H1 (cell line): ENCODE results near the gene PLCL1. TPM values are rescaled to one million over a fixed set of nuclear protein-coding genes. Genes with fewer than 3 reads are reported as not detected.

ENCODE experiments used
- CTCF ChIA-PET: fragments of 300-600 bp; sonication (Branson Sonifier 250); formaldehyde crosslinking; loops from one replicate; lab custom pipeline; 2021; ENCODE audit not compliant: partially characterized antibody; lab: Charles Lee
- POLR2A ChIA-PET: fragments of 300-600 bp; sonication (Branson Sonifier 250); formaldehyde crosslinking; loops from one replicate; lab custom pipeline; 2021; ENCODE audit warnings: inconsistent platforms; ENCODE audit not compliant: partially characterized antibody; lab: Charles Lee
- DNase-seq, 2 experiments: peaks; one replicate each; pipeline versions ENCODE4 v3.0.0 to v3.0.0-alpha.2; 2010 to 2022; ENCODE audit warnings: low spot score in 2 of 2, low read depth in 1 of 2, mixed read lengths in 1 of 2
- FAIRE-seq: peaks from 2 replicates; lab custom pipeline; 2011; peaks lifted over from hg19 to GRCh38; lab: Jason Lieb, UNC
- H2AFZ ChIP-seq: 2 replicates; pipeline ENCODE4 v1.8.1; 2012; ENCODE audit warnings: low read length, inconsistent platforms
- H2AK5ac ChIP-seq: 2 replicates; pipeline ENCODE4 v1.6.1; 2013; ENCODE audit warnings: low read depth, low read length
- H2BK120ac ChIP-seq: replicated peaks from 2 replicates; pipeline ENCODE3; 2013; ENCODE audit warnings: low read depth, low read length, inconsistent platforms
- H2BK12ac ChIP-seq: 2 replicates; pipeline ENCODE4 v1.6.1; 2013; ENCODE audit warnings: low read depth, low read length
- H2BK15ac ChIP-seq: 2 replicates; pipeline ENCODE4 v1.6.1; 2013; ENCODE audit warnings: low read length
- H2BK20ac ChIP-seq: 2 replicates; pipeline ENCODE4 v1.6.1; 2013; ENCODE audit warnings: low read length
- H2BK5ac ChIP-seq: 2 replicates; pipeline ENCODE4 v1.6.1; 2013; ENCODE audit warnings: low read depth, low read length
- H3K14ac ChIP-seq: 2 replicates; pipeline ENCODE4 v1.6.1; 2013; ENCODE audit warnings: inconsistent platforms; ENCODE audit not compliant: insufficient read length
- H3K18ac ChIP-seq: 2 replicates; pipeline ENCODE4 v1.6.1; 2013; ENCODE audit warnings: low read length; ENCODE audit errors: extremely low read depth
- H3K23ac ChIP-seq: 2 replicates; pipeline ENCODE4 v1.6.1; 2013; ENCODE audit warnings: inconsistent platforms; ENCODE audit not compliant: insufficient read length
- H3K23me2 ChIP-seq: 2 replicates; pipeline ENCODE4 v1.6.1; 2013; ENCODE audit warnings: low read depth, low read length
- H3K27ac ChIP-seq: 2 replicates; pipeline ENCODE4 v1.6.1; 2011; ENCODE audit warnings: low read depth, low read length, inconsistent platforms
- H3K27me3 ChIP-seq, 4 experiments: replicated peaks in 1 of 4; 1 replicate in 1 of 4; 2 replicates in 3 of 4; pipeline versions ENCODE4 v1.6.1 to v1.8.1; 2011 to 2013; ENCODE audit warnings: low read length in 3 of 4, mild to moderate bottlenecking in 3 of 4, inconsistent platforms in 2 of 4, mixed read lengths in 2 of 4, moderate library complexity in 1 of 4; ENCODE audit not compliant: control insufficient read depth in 3 of 4, insufficient read depth in 3 of 4; ENCODE audit errors: extremely low read depth in 1 of 4
- H3K36me3 ChIP-seq, 4 experiments: 2 replicates each; pipeline versions ENCODE4 v1.6.1 to v1.8.1; 2011 to 2013; ENCODE audit warnings: mild to moderate bottlenecking in 4 of 4, low read length in 3 of 4, moderate library complexity in 2 of 4, control low read depth in 1 of 4, inconsistent platforms in 1 of 4; ENCODE audit not compliant: insufficient read depth in 4 of 4, control insufficient read depth in 2 of 4
- H3K4ac ChIP-seq: replicated peaks from 2 replicates; pipeline ENCODE3; 2013; ENCODE audit warnings: low read length, low read depth, mixed read lengths, inconsistent platforms; ENCODE audit not compliant: insufficient read length
- H3K4me1 ChIP-seq, 4 experiments: replicated peaks in 1 of 4; 1 replicate in 1 of 4; 2 replicates in 3 of 4; pipeline versions ENCODE4 v1.6.1 to v1.8.1; 2011 to 2013; ENCODE audit warnings: low read length in 3 of 4, inconsistent platforms in 2 of 4, mixed read lengths in 1 of 4; ENCODE audit not compliant: insufficient read depth in 4 of 4, control insufficient read depth in 3 of 4
- H3K4me2 ChIP-seq, 2 experiments: 2 replicates each; pipeline versions ENCODE4 v1.6.1 to v1.8.1; 2011 to 2013; ENCODE audit warnings: low read depth in 2 of 2, low read length in 2 of 2, control low read depth in 1 of 2, inconsistent platforms in 1 of 2, mild to moderate bottlenecking in 1 of 2; ENCODE audit not compliant: insufficient read depth in 1 of 2
- H3K4me3 ChIP-seq, 4 experiments: fragments of 200-600, 300-600 bp in 1 of 4; sonication (generic), shearing (Covaris generic), sonication (Bioruptor Twin) in 1 of 4; 2 replicates each; pipeline versions ENCODE4 v1.5.1 to v1.8.1; 2011 to 2016; ENCODE audit warnings: low read length in 4 of 4, low read depth in 3 of 4, control low read depth in 2 of 4, inconsistent platforms in 2 of 4, mild to moderate bottlenecking in 2 of 4, mixed read lengths in 1 of 4, moderate library complexity in 1 of 4; ENCODE audit not compliant: insufficient read depth in 2 of 4; ENCODE audit errors: extremely low read depth in 1 of 4
- H3K56ac ChIP-seq: replicated peaks from 2 replicates; pipeline ENCODE3; 2013; ENCODE audit warnings: low read depth, mild to moderate bottlenecking, mixed read lengths, low read length, inconsistent platforms; ENCODE audit not compliant: insufficient read length
- H3K79me1 ChIP-seq: 2 replicates; pipeline ENCODE4 v1.6.1; 2013; ENCODE audit warnings: low read depth, low read length, control low read depth
- H3K79me2 ChIP-seq, 2 experiments: 2 replicates each; pipeline versions ENCODE4 v1.6.1 to v1.8.1; 2012 to 2013; ENCODE audit warnings: low read length in 2 of 2, mild to moderate bottlenecking in 2 of 2, inconsistent platforms in 1 of 2; ENCODE audit not compliant: insufficient read depth in 2 of 2, control insufficient read depth in 1 of 2
- H3K9ac ChIP-seq, 4 experiments: replicated peaks in 1 of 4; 1 replicate in 1 of 4; 2 replicates in 3 of 4; pipeline versions ENCODE4 v1.6.1 to v1.8.1; 2011 to 2013; ENCODE audit warnings: low read depth in 3 of 4, low read length in 3 of 4, control low read depth in 2 of 4, mild to moderate bottlenecking in 2 of 4, moderate library complexity in 2 of 4, inconsistent platforms in 1 of 4; ENCODE audit errors: extremely low read depth in 1 of 4
- H3K9me3 ChIP-seq, 2 experiments: 2 replicates each; pipeline versions ENCODE4 v1.6.1 to v1.8.1; 2012 to 2013; ENCODE audit warnings: mild to moderate bottlenecking in 2 of 2, moderate library complexity in 2 of 2, control low read depth in 1 of 2, inconsistent platforms in 1 of 2, low read depth in 1 of 2, low read length in 1 of 2, mixed read lengths in 1 of 2; ENCODE audit not compliant: insufficient read depth in 2 of 2
- H4K20me1 ChIP-seq, 2 experiments: replicated peaks in 1 of 2; 2 replicates each; pipeline versions ENCODE3 to v1.8.1; 2011 to 2013; ENCODE audit warnings: inconsistent platforms in 2 of 2, low read length in 2 of 2, mild to moderate bottlenecking in 1 of 2; ENCODE audit not compliant: insufficient read depth in 2 of 2, control insufficient read depth in 1 of 2
- H4K5ac ChIP-seq: 2 replicates; pipeline ENCODE4 v1.6.1; 2013; ENCODE audit warnings: low read length, low read depth, mixed read lengths, inconsistent platforms; ENCODE audit not compliant: insufficient read length
- H4K8ac ChIP-seq: 2 replicates; pipeline ENCODE4 v1.8.0; 2013; ENCODE audit warnings: mild to moderate bottlenecking, moderate library complexity, low read length, inconsistent platforms; ENCODE audit not compliant: insufficient read depth; ENCODE audit errors: extremely low read depth
- H4K91ac ChIP-seq: replicated peaks from 2 replicates; pipeline ENCODE3; 2013; ENCODE audit warnings: low read length, mixed read lengths, inconsistent platforms; ENCODE audit not compliant: insufficient read length
- BACH1 ChIP-seq: IDR thresholded peaks from 2 replicates; pipeline ENCODE4 v1.6.1; 2012; ENCODE audit warnings: low read length, improper control_type of control experiment
- BCL11A ChIP-seq, 2 experiments: IDR thresholded peaks; one replicate each; pipeline ENCODE4 v1.6.1; 2011; ENCODE audit warnings: low read depth in 2 of 2, low read length in 2 of 2, mild to moderate bottlenecking in 2 of 2
- CREB1 ChIP-seq: IDR thresholded peaks from 2 replicates; pipeline ENCODE4 v1.6.1; 2012; ENCODE audit warnings: inconsistent platforms
- FOSL1 ChIP-seq: IDR thresholded peaks from 2 replicates; pipeline ENCODE4 v1.6.1; 2011; ENCODE audit warnings: mild to moderate bottlenecking, low read depth, low read length, moderate library complexity; ENCODE audit not compliant: insufficient read depth
- MAX ChIP-seq: IDR thresholded peaks from 2 replicates; pipeline ENCODE4 v1.6.1; 2012; ENCODE audit warnings: inconsistent platforms
- NRF1 ChIP-seq: IDR thresholded peaks from 2 replicates; pipeline ENCODE4 v1.6.1; 2011; ENCODE audit warnings: mild to moderate bottlenecking, low read depth, low read length, improper control_type of control experiment
- SP1 ChIP-seq: IDR thresholded peaks from 2 replicates; pipeline ENCODE4 v1.6.1; 2011; ENCODE audit warnings: low read depth, low read length
- SUZ12 ChIP-seq: fragments of 200-600 bp; sonication (generic); IDR thresholded peaks from 2 replicates; pipeline ENCODE4 v1.6.1; 2012; ENCODE audit warnings: mild to moderate bottlenecking, inconsistent platforms, low read length, moderate library complexity, mixed read lengths
- TBP ChIP-seq: IDR thresholded peaks from 2 replicates; pipeline ENCODE4 v1.6.1; 2011; ENCODE audit warnings: low read depth, low read length, improper control_type of control experiment
- WGBS, 2 experiments: shearing (Covaris generic) in 1 of 2; methylation state at CpG; one replicate each; pipeline versions ENCODE4 v1.1.6 to v1.1.7; 2013 to 2015; ENCODE audit warnings: low lambda C conversion rate in 2 of 2, mixed read lengths in 2 of 2, inconsistent platforms in 1 of 2, low coverage in 1 of 2, missing lambda C conversion rate in 1 of 2; ENCODE audit not compliant: insufficient replicate concordance in 2 of 2, insufficient coverage in 1 of 2, insufficient read length in 1 of 2; ENCODE audit errors: extremely low coverage in 1 of 2, missing lambda C conversion rate in 1 of 2; 5-methylcytosine and 5-hydroxymethylcytosine counted together
- polyA plus RNA-seq, 7 experiments: library from polyadenylated mRNA; depleted of rRNA in 3 of 7; stranded (reverse) in 5 of 7; unstranded in 2 of 7; fragments of >200 nt in 5 of 7; fragments of 200-250 nt in 2 of 7; gene quantifications; 1 replicate in 5 of 7; 2 replicates in 1 of 7; 4 replicates in 1 of 7; pipeline versions ENCODE4 v1.2.1 to v1.2.3, GENCODE V29; 2011 to 2013; ENCODE audit warnings: missing spikeins in 2 of 7, mixed read lengths in 2 of 7
- total RNA-seq: library from RNA; stranded (reverse); fragmentation: NEBNext Ultra II Directional; extraction: Animal tissue kit (Norgen Biotek cat#: 25700); gene quantifications from 2 replicates; pipeline ENCODE4 v1.2.1, GENCODE V29; 2021

PLCL1 gene
- total and polyA plus RNA-seq, 2 of the 8 experiments (the other 6 are each of a cell fraction or from before 2014, with no cell fraction given) = not detected

DNA sequence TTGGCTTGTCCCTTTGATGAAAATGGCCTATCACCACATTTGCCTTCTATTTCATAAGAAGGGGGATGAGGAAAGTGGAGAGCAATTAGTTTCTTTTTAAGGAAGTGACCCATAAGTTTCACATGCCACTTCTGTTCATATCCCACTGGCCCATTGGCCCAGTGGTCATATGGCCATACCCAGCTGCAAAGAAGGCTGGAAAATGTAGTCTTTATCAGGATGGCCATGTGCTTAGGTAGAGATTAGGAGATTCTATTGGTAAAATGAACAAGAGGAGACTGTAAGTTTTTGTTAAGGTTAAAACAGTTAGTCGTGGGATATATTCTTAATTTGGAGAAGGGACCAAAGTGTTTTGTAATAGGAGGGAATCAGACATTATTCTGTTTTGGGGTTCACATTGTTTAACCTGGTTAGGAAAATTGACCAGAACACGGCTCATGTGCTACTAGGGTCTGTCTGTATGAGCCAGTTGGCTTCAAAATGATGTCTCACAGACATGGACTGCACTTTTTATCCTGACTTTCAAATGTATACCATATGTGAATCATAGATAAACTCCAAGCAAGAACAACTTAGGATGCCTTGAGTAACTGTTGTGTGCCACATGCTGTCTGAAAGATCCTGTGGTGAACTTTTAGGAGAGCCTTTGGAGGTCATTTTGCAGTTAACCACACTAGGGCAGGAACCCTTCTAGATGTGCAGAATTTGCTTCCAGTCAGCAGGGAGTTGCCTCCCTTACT, 17.3 kb downstream of the PLCL1 start:
- FAIRE-seq (no peak), DNase-seq (no peak)
- Histone ChIP-seq H4K20me1 (no peaks in the 10 kb centered on the region), H3K23ac (no peak overlapping the region), H3K79me1 (no peaks in the 10 kb centered on the region), H3K9ac (no peak overlapping the region), H2BK120ac (no peak overlapping the region), H4K8ac (no peak overlapping the region), H3K23me2 (no peaks in the 10 kb centered on the region; the same call in 1 of the 2 replicates), H2BK20ac (no peak overlapping the region), H3K4me2 (no peak overlapping the region), H2AK5ac (no peak overlapping the region), H3K14ac (no peak overlapping the region), H3K56ac (no peak overlapping the region), H2BK5ac (no peak overlapping the region), H4K91ac (no peak overlapping the region), H2BK15ac (no peak overlapping the region), H3K36me3 (no peaks in the 10 kb centered on the region), H3K9me3 (no peaks in the 10 kb centered on the region), H2BK12ac (no peak overlapping the region), H3K18ac (no peak overlapping the region), H3K79me2 (no peaks in the 10 kb centered on the region), H4K5ac (no peak overlapping the region), H2AFZ (no peak overlapping the region), H3K4me3 (no peak overlapping the region), H3K4me1 (no peaks in the 10 kb centered on the region), H3K27ac (no peak overlapping the region), H3K4ac (no peak overlapping the region), H3K27me3 (no peaks in the 10 kb centered on the region)
- ChIA-PET CTCF (interaction anchor here (1.0 kb wide), 1 partner anchor 8 kb away, joined by 6 read pairs; no protein-coding TSS in a partner anchor), POLR2A (no interaction called here)
- WGBS, 2 experiments = 91% methylated on average over 2 of the region's 2 CpGs; no CpG with 5 or more reads in 1 of the 2 experiments
- TF ChIP-seq NRF1 (no peak), MAX (no peak), BACH1 (no peak), SP1 (no peak), SUZ12 (no peak), CREB1 (no peak), BCL11A (IDR thresholded peaks at IDR 0.05; ENCODE audit: low read depth in 2 of 2, low read length in 2 of 2) (no peak), TBP (no peak), FOSL1 (no peak)
